HG03460 (cell line): ENCODE data around the gene ST6GALNAC6.
"Not testable (repeated sequence)": the region's sequence is repeated elsewhere in the genome, so short reads cannot be mapped to it uniquely, and the experiment has no call there.

Source experiments
- ATAC-seq: cut with Tn5 transposase; IDR thresholded peaks from one replicate; pipeline ENCODE4 v1.9.1; 2021; ENCODE audit not compliant: unreplicated experiment

ST6GALNAC6 gene

DNA sequence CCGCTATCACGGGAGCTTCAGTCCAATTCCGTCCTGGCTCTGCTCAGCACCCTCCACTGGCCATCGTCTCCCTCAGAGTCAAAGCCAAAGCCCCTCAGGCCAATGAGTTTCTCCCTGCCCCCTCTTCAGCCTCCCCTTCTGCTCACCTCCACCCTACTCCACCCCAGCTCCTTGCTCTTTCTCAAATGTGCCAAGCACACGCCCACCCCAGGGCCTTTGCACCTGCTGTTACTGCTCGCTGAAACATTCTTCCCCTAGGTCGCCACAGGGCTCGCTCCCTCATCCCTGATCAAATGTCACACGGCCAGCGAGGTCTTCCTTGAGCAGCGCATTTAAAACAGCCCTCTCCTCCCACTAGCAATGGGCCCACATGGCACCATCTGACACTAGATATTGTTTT, 38.6 kb downstream of the ST6GALNAC6 start:
- ATAC-seq: no peak

DNA sequence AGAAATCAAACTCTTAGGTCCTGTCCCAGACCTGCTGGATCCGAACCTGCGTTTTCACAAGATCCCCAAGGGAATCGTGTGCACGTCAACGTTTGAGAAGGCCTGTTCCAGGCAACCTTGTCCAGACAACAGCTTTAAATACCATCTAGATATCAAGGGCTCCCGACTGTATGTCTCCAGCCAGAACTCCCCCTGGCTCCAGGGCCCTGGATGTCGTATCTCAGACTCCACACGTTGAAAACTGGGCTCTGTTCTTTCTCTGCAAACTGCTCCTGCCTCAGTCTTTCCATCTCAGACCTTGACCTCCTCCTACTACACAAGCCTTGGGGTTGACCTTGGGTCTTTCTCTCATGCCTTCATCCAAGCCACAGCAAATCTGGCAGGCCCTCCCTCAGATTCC, 39.1 kb downstream of the ST6GALNAC6 start:
- ATAC-seq: no peak

DNA sequence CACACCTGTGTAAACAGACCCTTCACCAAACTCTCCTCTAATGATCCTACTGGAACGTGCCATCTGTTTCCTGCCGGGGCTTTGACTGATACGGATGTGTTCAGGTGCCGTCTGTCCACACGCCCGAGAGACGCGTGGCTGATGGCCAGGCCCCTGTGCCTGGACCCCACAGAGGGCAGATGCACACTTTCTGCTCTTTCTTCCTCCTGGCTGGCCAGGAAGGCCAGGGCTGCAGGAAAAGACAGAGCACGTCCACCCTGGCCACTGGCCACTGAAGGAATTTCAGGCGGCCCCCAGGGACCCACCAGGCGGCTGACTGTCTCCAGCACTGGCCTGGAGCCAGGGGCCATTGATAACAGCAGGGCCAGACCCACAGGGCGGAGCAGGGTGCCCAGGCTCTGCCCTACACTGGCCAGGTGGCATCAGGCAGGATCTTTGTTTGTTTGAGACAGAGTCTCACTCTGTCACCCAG, 41.3 kb downstream of the ST6GALNAC6 start:
- no peak for ATAC-seq

DNA sequence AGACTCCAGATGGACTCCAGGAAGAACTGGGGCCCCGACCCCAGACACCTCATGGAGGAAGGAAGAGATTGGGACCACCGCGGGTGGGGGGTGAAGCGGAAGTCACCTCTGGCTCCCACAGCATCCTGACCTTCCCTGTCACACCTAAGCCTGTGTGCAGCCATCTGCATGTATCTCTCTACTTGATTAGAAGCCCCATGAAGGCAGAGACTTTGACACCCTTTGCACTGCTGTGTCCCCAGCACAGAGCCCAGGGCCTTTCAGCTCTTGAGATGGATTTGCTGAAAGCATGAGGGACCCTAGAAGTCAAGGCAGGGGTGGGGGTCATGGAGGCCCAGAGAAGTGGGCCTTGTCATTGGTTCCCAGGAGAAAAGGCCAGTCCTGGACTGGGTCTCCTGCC, 42.1 kb downstream of the ST6GALNAC6 start:
- ATAC-seq: no peak

DNA sequence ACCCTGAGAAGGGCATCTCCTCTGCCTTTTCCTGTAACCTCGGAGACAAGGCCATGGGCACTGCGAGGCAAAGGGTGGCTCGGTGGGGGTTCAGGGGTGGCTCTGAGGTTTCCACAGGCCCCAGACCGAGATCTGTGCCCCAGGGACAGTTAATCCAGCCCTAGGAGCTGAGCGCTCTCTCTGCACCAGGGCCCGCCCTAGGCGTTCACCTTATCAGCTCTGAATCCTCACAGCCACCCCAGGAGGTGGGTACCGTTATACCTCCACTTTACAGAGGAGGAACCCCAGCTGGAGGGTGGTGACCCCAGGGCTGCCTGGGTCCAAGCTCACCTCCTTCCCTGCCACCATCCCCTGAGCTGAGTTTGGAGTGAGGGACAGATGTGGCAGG, 42.7 kb downstream of the ST6GALNAC6 start:
- ATAC-seq: no peak

DNA sequence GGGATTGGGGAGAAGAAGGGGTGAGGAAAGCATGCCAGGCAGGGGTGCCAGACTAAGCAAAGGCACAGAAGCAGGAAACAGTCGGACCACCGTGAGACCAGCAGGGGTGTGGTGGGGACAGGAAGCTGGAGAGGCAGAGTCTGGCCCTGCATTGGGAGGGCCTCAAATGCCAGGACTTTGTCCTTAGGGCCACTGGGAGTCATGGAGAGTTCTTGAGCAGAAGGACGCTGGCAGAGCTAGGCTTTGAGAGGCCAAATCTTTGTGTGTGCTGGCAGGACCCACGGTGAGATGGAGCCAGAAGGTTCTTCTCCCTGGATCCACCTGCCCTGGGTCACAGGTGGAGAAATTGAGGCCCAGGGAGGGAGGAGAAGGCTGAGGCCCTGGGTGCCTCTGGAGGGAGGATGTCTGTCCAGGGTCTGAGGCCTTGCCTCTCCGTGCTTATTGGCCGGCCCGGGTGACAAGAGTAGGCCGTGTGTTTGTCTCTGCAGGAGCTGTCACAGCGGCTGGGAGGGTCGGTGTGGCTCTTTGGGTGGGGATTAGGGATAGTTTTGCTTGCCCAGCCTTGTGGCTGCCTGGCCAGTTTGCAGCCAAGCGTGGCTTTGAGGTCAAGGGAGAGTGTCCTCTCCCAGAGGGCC, 43.2 kb downstream of the ST6GALNAC6 start:
- no peak for ATAC-seq

DNA sequence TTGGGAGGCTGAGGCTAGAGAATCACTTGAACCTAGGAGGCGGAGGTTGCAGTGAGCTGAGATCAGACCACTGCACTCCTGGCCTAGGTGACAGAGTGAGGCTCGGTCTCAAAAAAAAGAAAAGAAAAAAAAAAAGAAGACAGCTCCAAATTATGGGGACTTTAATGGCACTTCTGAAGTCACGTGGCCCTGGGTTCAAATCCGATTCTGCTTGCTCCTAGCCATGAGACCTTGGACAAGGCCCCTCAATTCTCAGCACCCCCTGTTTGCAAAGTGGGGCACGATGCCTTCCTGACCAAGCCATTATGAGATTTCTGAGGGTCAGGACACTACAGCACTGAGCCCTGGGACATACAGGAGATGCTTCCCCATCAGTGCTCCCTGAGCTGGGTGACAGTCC, 43.9 kb downstream of the ST6GALNAC6 start:
- no peak for ATAC-seq

DNA sequence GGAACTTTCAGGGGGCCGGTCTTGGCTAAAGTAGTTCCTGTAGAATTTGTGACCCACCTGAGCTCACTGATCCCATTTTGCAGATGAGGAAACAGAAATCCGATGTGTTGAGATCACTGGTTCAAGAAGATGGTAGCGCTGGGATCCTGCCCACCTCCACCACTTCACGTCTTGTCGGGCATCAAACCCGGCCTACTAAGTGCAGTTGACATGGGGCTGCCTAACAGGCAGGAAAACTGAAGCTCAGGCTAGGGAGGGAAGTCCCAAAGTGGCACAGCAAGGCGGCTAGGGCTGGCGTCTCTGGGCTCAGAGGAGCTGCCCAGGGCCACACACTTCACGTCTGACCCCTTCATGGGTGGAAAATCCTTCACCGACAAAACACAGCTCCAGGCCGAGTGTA, 44.4 kb downstream of the ST6GALNAC6 start:
- no peak for ATAC-seq

DNA sequence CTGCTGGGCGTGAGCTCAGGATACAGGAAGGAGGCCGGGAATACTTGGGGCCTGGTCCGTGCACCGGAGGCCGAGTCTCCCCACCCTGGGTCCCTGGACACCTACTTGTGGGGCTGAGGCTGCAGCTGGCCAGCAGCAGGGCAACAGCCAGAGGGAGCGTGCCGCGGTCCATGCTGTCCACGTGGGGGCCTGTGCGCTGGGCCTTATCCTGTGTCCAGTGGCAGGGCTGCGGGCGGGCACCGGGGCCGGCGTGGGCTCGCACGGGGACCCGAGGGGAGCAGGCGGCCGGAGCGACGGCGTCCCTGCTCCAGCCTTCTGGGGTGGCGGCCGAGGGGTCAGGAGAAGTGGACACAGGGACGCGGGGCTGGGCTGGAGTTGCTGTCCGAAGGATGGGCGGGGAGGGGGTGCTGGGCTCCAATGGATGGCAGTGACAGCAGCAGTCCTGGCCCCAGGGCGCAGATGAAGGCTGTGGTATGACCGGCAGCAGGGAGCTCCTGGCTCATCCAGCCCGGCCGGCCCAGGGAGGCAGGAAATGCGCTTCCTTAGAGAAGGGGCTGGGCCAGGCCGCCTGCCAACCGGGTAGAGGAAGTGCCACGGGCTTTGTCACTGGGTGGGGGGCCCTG, 45.1 kb downstream of the ST6GALNAC6 start, which contains the start of gene ENG:
Gene ENG (minus strand): TSS at position 475 of the 623 bp plus-strand sequence. CDS start 303 bp downstream, at position 172.
- no peak for ATAC-seq

DNA sequence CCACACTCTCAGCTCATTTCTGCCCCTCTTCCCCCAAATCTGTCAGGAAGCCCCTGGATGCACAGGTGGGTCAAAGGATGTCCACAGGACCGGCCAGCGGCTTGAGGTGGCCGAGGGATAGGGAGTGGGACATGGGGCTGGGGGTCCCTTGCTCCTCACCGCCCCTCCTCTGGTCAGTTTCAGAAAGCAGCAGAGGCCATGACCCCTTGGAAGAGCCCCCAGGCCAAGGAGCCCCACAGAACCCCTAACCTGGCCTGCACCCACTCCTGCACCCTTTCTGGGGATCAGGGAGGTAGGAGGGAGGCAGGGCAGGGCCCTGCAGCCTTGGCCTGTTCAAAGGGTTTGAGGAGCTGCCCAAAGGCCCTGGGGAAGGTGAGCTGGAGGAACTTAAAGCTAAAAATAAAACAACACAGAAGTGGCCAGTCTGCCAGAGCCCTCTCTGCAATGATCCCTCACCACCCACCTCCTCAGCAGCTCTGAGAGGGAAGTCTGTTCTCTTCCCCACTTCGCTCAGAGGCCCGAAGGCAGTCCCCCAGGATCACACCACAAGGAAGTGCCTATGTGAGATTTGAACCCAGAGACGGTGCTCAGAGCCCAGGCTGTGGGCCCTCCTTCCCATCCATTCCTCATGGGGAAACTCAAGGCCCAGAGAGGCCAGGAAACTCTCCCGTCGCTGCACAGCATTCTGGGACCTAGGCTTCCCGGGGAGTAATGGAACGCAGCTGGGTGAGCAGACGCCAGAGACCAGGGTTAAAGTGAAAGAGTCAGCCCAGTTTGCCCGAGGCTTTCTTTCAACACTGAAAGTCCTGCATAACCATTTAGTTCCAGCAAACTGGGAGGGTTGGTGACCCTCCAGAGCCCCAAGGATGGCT, 45.9 kb downstream of the ST6GALNAC6 start:
- no peak for ATAC-seq

DNA sequence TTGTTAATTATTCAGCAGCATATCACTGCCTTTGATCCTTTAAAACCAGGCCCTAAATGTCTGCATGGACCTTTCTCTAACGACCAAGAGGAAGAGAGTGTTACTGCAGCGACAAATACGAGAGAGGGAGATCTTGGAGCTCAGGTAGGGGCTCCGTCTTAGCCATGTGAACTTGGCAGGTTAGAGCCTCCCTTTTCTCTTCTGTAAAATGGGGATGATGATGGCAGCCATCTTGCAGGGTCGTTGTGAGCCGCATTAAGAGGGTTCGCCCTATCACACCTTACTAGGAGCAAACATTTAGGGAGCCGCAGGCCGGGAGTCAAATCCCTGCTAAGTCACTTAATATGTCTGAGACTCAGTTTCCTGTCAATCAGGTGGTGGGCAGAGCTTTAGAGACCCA, 46.6 kb downstream of the ST6GALNAC6 start:
- no peak for ATAC-seq

DNA sequence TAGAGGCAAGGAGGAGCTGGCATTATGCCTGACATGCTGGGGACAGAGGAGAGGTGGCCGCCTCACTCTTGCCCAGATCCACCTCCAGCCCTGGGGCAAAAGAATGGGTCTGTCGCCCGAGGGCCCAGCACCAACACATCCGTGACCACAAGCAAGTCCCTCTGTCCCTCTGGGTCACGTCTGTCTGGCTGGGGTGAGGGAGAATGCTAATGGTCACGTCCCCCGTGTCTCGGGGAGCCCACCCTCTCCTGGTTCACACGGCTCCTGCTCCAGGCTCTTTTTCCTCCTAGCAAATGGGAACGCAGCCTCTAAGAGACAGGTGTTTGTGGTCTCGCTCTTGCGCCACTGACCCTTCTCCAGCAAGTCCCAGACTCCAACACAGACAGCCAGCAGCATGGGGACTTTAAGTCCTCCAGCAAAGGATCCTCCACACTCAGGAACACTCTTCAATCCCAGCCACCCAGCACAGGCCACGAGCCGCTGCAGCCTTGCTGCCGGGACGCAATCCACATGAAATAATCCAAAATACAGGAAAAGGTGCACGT, 49.0 kb downstream of the ST6GALNAC6 start:
- no peak for ATAC-seq

DNA sequence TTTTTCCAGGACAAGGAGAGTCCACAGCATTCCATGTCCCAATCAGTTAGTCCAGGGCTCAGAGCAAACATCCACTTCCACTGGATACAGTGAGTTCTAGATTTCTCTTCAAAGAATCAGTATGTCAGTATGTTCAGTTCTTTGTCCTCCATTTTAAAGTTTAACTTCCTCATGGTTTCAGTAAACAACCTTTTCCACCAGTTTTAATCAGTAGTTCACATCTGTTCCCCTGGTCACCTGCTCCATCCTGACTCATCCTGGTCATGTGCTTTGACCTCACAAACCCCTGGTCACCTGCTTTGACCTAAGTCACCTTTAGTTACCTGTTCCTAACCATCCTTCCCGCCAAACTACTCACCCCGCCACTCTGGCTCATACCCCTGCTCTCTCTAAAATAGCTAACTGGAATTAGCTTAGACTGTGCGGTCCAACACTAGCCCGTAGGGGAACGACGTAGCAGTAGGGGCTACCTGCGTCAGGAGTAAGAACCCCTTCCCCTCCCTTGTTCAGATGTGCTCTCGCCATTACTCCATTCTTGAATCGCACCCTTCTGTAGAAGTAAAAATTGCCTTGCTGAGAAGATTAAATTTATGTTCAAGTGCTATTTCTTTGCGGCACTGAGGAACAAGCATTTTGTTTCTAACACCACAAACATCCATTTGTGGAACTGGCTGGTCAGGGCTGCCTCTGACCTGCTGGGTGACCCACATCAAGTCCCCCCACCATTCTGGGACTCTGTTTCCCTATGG, 50.5 kb downstream of the ST6GALNAC6 start:
- ATAC-seq: no peak

DNA sequence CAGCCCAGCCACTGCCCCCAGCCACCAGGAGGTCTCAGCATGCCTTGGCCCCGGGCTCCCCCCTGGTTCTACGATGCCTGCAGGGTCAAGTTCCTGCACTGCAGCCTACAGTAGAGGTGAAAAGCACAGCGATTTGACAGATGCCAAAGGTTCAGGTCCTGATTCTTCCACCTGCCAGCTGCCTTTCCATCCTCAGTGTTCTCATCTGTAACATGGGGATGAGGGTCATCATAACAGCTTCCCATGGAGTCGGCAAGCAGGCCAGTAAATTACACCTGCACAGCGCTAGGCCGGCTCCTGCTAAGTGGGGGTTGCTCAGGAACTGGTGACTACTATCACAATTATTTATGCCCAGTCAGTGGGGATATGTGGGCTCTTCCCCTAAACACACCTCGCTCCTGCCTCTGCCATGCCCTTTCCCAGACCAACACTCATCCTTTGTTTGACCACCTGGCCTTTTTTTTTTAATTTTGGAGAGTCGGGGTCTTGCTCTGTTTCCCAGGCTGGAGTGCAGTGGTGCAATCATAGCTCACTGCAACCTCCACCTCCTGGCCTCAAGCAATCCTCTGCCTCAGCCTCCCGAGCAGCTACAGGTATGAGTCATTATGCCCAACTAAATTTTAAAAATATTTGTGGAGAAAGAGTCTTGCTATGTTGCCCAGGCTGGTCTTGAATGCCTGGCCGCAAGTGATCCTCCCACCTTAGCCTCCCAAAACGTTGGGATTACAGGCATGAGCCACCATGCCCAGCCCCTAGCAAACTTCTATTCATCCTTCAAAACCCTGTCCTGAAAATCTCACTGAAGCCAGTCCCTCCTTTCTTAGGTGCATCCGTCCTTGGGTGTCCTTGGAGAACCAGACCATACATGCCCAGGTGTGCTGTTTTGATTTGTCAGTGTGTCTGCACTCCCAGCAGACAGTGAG, 51.3 kb downstream of the ST6GALNAC6 start:
- no peak for ATAC-seq

DNA sequence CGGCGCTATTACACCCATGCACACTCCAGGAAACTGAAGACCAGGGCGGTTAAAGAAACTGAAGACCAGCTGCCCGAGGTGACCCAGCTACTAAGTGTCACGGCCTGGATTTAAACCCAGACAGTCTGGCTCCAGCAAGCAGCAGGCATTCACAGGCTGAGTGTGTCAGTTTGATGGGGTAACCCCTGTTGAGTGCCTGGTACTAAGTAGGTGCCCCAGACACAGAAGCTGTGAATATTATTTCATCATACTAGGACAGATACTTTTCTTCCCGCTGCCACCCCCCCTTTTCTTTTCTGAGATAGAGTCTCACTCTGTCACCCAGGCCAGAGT, 52.3 kb downstream of the ST6GALNAC6 start:
- ATAC-seq: no peak

DNA sequence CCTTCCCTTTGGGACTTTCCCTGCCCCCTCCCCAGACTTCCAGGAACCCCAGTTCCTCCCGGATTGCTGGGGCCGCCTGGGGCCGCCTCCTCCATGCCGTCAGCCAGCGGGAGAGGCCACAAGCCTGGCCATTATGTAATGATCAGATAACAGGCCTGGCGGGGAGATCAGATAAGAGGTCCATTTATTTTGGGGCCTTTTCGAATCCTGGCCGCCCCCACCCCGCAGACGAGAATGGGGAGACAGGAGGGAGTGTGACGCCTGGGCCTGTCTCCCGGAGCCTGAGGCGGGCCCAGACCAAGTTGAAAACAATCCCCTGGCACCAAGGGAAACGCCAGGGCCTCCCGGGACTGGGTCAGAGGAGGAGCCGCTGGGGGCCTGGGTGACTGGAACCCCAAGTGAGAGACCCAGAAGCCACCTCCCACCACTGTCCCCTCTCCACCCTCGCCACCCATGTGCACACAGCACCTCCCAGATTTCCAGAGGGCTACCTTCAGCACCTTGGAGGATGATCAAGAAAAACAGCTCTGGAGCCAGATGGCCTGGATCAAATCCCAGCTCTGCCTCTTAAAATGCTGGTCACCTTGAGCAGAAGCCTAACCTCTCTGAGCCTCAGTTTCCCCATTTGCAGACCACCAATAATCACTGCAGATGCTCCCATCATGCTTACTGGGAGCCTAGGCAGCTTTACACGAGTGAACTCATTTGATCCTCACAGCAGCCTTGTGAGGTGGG, 52.8 kb downstream of the ST6GALNAC6 start:
- ATAC-seq: no peak

DNA sequence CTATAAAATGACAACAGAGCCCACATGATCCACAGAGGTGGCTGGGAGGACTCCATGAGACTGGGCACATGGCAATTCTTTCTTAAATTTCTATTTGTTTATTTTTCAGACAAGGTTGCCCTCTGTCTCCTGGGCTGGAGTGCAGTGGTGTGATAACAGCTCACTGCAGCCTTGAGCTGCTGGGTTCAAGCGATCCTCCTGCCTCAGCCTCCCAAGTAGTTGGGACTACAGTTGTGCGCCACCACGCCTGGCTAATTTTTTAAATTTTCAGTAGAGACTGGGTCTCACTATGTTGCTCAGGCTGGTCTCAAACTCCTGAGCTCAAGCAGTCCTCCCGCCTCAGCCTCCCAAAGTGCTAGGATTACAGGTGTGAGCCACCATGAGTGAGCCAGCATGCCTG, 53.8 kb downstream of the ST6GALNAC6 start:
- not testable (repeated sequence) for ATAC-seq

DNA sequence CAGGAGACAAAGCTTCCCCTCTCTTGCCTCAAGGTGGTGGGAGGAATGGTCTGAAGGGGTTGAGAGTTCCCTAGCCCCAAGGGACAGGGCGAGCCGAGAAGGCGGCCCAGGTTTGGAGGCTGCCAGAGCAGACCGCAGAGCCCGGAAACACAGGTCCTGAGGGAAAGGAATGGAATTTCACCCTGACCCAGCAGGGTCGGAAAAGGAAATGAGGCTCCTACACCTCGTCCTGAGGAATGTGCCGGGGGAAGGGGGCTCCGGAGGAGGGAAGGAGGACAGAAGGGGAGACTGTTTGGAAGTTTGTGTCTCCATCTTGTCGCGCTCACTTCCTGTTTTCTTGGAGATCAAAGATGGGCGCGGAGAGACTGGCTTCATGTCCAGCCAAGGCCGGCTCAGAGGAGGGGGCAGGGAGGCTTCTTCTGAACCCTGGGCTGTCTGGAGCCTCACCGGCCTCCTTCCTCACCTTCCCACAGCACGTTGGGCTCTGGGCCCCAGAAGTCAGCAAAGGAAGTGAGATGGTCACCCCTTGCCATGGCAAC, 54.5 kb downstream of the ST6GALNAC6 start:
- no peak for ATAC-seq
